Measurements from ENCODE around the gene LRP1B.

DNA sequence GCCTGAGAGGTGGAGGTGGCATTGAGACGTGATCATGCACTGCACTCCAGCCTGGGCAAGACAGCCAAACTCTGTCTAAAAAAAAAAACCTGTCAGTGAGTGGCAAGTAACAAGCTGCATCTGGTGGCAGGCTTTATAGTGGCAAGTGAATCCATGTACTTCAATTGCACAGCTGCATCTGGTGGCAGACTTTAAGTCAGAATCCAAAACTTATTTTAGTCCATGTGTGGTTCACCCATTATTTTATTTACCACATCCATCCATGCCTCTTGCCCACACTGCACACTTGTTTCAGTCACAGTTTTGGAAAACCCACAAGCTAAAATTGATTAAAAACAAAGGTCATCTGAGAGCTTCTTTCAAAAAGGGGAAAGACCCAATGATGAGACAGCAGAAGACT, 1714.2 kb downstream of the LRP1B start:
- TF ChIP-seq, protein P1, sequence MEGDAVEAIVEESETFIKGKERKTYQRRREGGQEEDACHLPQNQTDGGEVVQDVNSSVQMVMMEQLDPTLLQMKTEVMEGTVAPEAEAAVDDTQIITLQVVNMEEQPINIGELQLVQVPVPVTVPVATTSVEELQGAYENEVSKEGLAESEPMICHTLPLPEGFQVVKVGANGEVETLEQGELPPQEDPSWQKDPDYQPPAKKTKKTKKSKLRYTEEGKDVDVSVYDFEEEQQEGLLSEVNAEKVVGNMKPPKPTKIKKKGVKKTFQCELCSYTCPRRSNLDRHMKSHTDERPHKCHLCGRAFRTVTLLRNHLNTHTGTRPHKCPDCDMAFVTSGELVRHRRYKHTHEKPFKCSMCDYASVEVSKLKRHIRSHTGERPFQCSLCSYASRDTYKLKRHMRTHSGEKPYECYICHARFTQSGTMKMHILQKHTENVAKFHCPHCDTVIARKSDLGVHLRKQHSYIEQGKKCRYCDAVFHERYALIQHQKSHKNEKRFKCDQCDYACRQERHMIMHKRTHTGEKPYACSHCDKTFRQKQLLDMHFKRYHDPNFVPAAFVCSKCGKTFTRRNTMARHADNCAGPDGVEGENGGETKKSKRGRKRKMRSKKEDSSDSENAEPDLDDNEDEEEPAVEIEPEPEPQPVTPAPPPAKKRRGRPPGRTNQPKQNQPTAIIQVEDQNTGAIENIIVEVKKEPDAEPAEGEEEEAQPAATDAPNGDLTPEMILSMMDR (IDR thresholded peaks at IDR 0.05): no peak
- TF ChIP-seq POLR2A (IDR thresholded peaks at IDR 0.05): no peak

Measured in Peyer's patch (tissue), 4 donors.